ENCODE data around the gene PARD3B. TPM values are rescaled to one million over a fixed set of nuclear protein-coding genes. Genes with fewer than 3 reads are reported as not detected.
"Not testable (repeated sequence)": the region's sequence is repeated elsewhere in the genome, so short reads cannot be mapped to it uniquely, and the experiment has no call there.

Gene PARD3B
- total RNA-seq, 2 donors from 2014 or later = 14.7 to 25.0 TPM

GRCh38 chr2:204545861-204546735, 823 bp downstream of the PARD3B start:
- TF ChIP-seq POLR2AphosphoS5 (IDR thresholded peaks at IDR 0.05) = no peak
- no peak for TF ChIP-seq CTCF (IDR thresholded peaks at IDR 0.05)
- TF ChIP-seq POLR2A (IDR thresholded peaks at IDR 0.05) = no peak
- WGBS = 8% methylated on average over 27 of the region's 45 CpGs
- Histone ChIP-seq H3K27ac (peak overlapping the region; percentile 84 to 85), H3K4me3 (peak overlapping the region; percentile 76), H3K27me3 (replicated peaks; ENCODE audit: insufficient read depth) (no peaks in the 10 kb centered on the region), H3K4me1 (replicated peaks) (no peaks in the 10 kb centered on the region), H3K36me3 (no peaks in the 10 kb centered on the region), H3K9me3 (no peaks in the 10 kb centered on the region)
- intact Hi-C loops (cut with DNase I) = loop anchor here (10.0 kb wide), 1 partner anchor 139 kb away; no protein-coding TSS in a partner anchor
- DNase-seq (ENCODE audit: low spot score) = peak; percentile 10

- Histone ChIP-seq H3K4me3 (no peak overlapping the region), H3K4me1 (replicated peaks) (no peaks in the 10 kb centered on the region), H3K27ac (no peak overlapping the region), H3K36me3 (no peaks in the 10 kb centered on the region), H3K27me3 (replicated peaks; ENCODE audit: insufficient read depth) (no peaks in the 10 kb centered on the region), H3K9me3 (no peaks in the 10 kb centered on the region)
- WGBS = 70% methylated on average over 3 of the region's 3 CpGs
- TF ChIP-seq POLR2A (IDR thresholded peaks at IDR 0.05) (no peak), POLR2AphosphoS5 (IDR thresholded peaks at IDR 0.05) (no peak), CTCF (IDR thresholded peaks at IDR 0.05) (no peak)
- no peak for DNase-seq (ENCODE audit: low spot score)
- intact Hi-C loops (cut with DNase I) = no loop called here
Measured at GRCh38 chr2:204550751-204551511, 5.7 kb downstream of the PARD3B start.

- TF ChIP-seq POLR2AphosphoS5 (IDR thresholded peaks at IDR 0.05) (no peak), POLR2A (IDR thresholded peaks at IDR 0.05) (no peak), CTCF (IDR thresholded peaks at IDR 0.05) (no peak)
- 81% methylated on average over 3 of the region's 3 CpGs for WGBS
- H3K9me3 ChIP-seq = no peaks in the 10 kb centered on the region
- no peaks in the 10 kb centered on the region for H3K4me1 ChIP-seq (replicated peaks)
- no peak for DNase-seq (ENCODE audit: low spot score)
- no peaks in the 10 kb centered on the region for H3K27me3 ChIP-seq (replicated peaks; ENCODE audit: insufficient read depth)
- no peaks in the 10 kb centered on the region for H3K36me3 ChIP-seq
- H3K27ac ChIP-seq = no peak overlapping the region
- H3K4me3 ChIP-seq = no peak overlapping the region
- intact Hi-C loops (cut with DNase I) = no loop called here
Measured at GRCh38 chr2:204551512-204551863, 6.2 kb downstream of the PARD3B start.

GRCh38 chr2:204557604-204558003, 12.3 kb downstream of the PARD3B start:
- H3K4me1 ChIP-seq (replicated peaks) = no peaks in the 10 kb centered on the region
- H3K27ac ChIP-seq = no peak overlapping the region
- H3K27me3 ChIP-seq (replicated peaks; ENCODE audit: insufficient read depth) = no peaks in the 10 kb centered on the region
- intact Hi-C loops (cut with DNase I) = no loop called here
- H3K4me3 ChIP-seq = no peak overlapping the region
- TF ChIP-seq POLR2AphosphoS5 (IDR thresholded peaks at IDR 0.05) = no peak
- no peak for TF ChIP-seq CTCF (IDR thresholded peaks at IDR 0.05)
- TF ChIP-seq POLR2A (IDR thresholded peaks at IDR 0.05) = no peak
- DNase-seq (ENCODE audit: low spot score) = no peak
- 91% methylated on average over 1 of the region's 1 CpG for WGBS
- H3K9me3 ChIP-seq = no peaks in the 10 kb centered on the region
- H3K36me3 ChIP-seq = no peaks in the 10 kb centered on the region

GRCh38 chr2:204559358-204559757, 14.1 kb downstream of the PARD3B start:
- H3K4me1 ChIP-seq (replicated peaks); H3K4me3 ChIP-seq; DNase-seq (ENCODE audit: low spot score); H3K27me3 ChIP-seq (replicated peaks; ENCODE audit: insufficient read depth); H3K36me3 ChIP-seq; H3K9me3 ChIP-seq; H3K27ac ChIP-seq; intact Hi-C loops (cut with DNase I): not testable (repeated sequence)

All from prostate gland (tissue), 2 donors.